Parietal lobe (tissue), 2 donors: Measurements from ENCODE around the gene CYP2W1. TPM values are rescaled to one million over a fixed set of nuclear protein-coding genes. Genes with fewer than 3 reads are reported as not detected.
A peak's percentile ranks its signal among the peaks of the same experiment; 100 is the strongest.

ENCODE experiments used
- small RNA-seq: library from RNA; depleted of rRNA; stranded (forward); fragments of <200 nt; gene quantifications from one replicate; pipeline ENCODE3, GENCODE V24; 2014; ENCODE audit warnings: low replicate concordance
- total RNA-seq: library from RNA; depleted of rRNA; stranded (reverse); fragments of >200 nt; gene quantifications from one replicate; pipeline ENCODE4 v1.2.3, GENCODE V29; 2014

CYP2W1 gene
- total RNA-seq, result not detected

GRCh38 chr7:983004-983615, at the start of gene CYP2W1:
CYP2W1 (plus strand) TSS chr7:983181; CDS start chr7:983212, 31 bp downstream.

GRCh38 chr7:954330-955238, 28.4 kb upstream of the CYP2W1 start, which contains the start of gene ADAP1:
ADAP1 (minus strand) TSS chr7:954680; CDS start chr7:954477, 203 bp downstream.

GRCh38 chr7:974820-975681, 7.9 kb upstream of the CYP2W1 start, which contains the start of gene COX19:
COX19 (minus strand) TSS chr7:975549; CDS start chr7:975509, 40 bp downstream.

Small RNAs within 50 kb of the gene (small RNA-seq; reads per million reads assigned to genes)
- gene MIR339, result 19.8 reads per million, percentile 92 among the genes with 10 or more reads in this experiment

Other genes with a start within 250 kb of the CYP2W1 start
- 335 TPM for gene SUN1, start 150.7 kb upstream of the CYP2W1 start, total RNA-seq
- gene GET4, start 106.6 kb upstream of the CYP2W1 start, total RNA-seq, result 19.1 TPM
- gene ADAP1, start 28.5 kb upstream of the CYP2W1 start, total RNA-seq, result 30.4 TPM
- gene COX19, start 7.6 kb upstream of the CYP2W1 start, total RNA-seq, result 46.6 TPM
- 1.3 TPM for gene GPR146, start 61.4 kb downstream of the CYP2W1 start, total RNA-seq
- 1.6 TPM for gene GPER1, start 104.9 kb downstream of the CYP2W1 start, total RNA-seq
- 20.7 TPM for gene ZFAND2A, start 177.0 kb downstream of the CYP2W1 start, total RNA-seq
- gene UNCX, start 249.7 kb downstream of the CYP2W1 start, total RNA-seq, result not detected